SK-N-MC (cell line): ENCODE data around the gene NDUFA8.

Experiments
- DNase-seq: peaks from one replicate; pipeline ENCODE4 v3.0.0-alpha.2; 2011; ENCODE audit warnings: low read depth, low spot score
- H3K27ac ChIP-seq: fragments of 200-600 bp; sonication (generic); 2 replicates; pipeline ENCODE4 v1.5.1; 2016; ENCODE audit warnings: mixed run types
- H3K36me3 ChIP-seq: fragments of 200-600 bp; sonication (generic); 2 replicates; pipeline ENCODE4 v1.6.1; 2017; ENCODE audit warnings: antibody characterized with exemption, low read length, mixed read lengths; ENCODE audit not compliant: insufficient read depth
- H3K4me3 ChIP-seq: fragments of 200-600 bp; sonication (generic); 2 replicates; pipeline ENCODE4 v1.5.1; 2016
- H3K9ac ChIP-seq: fragments of 200-600 bp; sonication (generic); 2 replicates; pipeline ENCODE4 v1.8.0; 2017; ENCODE audit warnings: mixed run types, mixed read lengths; ENCODE audit not compliant: insufficient read length
- H3K9me3 ChIP-seq: fragments of 200-600 bp; sonication (generic); 2 replicates; pipeline ENCODE4 v1.6.1; 2017; ENCODE audit warnings: low read depth, mild to moderate bottlenecking, antibody characterized with exemption, low read length, moderate library complexity, mixed read lengths
- EZH2 ChIP-seq: fragments of 200-600 bp; sonication (generic); IDR thresholded peaks from one replicate; pipeline ENCODE4 v1.6.1; 2017; ENCODE audit warnings: antibody characterized with exemption
- FOXP2 ChIP-seq: optimal IDR thresholded peaks from 2 replicates; pipeline ENCODE3; 2011; ENCODE audit warnings: mild to moderate bottlenecking, moderate library complexity; ENCODE audit not compliant: insufficient read depth; ENCODE audit errors: extremely low read length, control extremely low read depth
- POLR2AphosphoS5 ChIP-seq: IDR thresholded peaks from 2 replicates; pipeline ENCODE4 v1.6.1; 2012; ENCODE audit warnings: mild to moderate bottlenecking, low read depth, low read length, borderline replicate concordance

NDUFA8 gene

GRCh38 chr9:122151267-122151828, 8.2 kb downstream of the NDUFA8 start:
- H3K27ac ChIP-seq = no peak overlapping the region
- no peak for DNase-seq
- peaks cover 46% of the 10 kb centered on the region for H3K36me3 ChIP-seq
- TF ChIP-seq EZH2 = no peak
- TF ChIP-seq POLR2AphosphoS5 = no peak
- no peak overlapping the region for H3K9ac ChIP-seq
- no peak overlapping the region for H3K4me3 ChIP-seq
- H3K9me3 ChIP-seq = no peaks in the 10 kb centered on the region

- peaks cover 78% of the 10 kb centered on the region for H3K36me3 ChIP-seq
These were observed 14.1 kb downstream of the NDUFA8 start for GRCh38 chr9:122145592-122145863.

GRCh38 chr9:122144836-122145591, 14.6 kb downstream of the NDUFA8 start:
- no peak overlapping the region for H3K9ac ChIP-seq

More at GRCh38 chr9:122145592-122145863, 14.1 kb downstream of the NDUFA8 start:
- no peaks in the 10 kb centered on the region for H3K9me3 ChIP-seq
- H3K27ac ChIP-seq = no peak overlapping the region
- no peak overlapping the region for H3K4me3 ChIP-seq
- no peak for TF ChIP-seq EZH2
- TF ChIP-seq POLR2AphosphoS5 = no peak
- TF ChIP-seq FOXP2 = no peak
- no peak for DNase-seq
- H3K9ac ChIP-seq = no peak overlapping the region

GRCh38 chr9:122143876-122144405, 15.6 kb downstream of the NDUFA8 start:
- Histone ChIP-seq H3K9me3 (no peaks in the 10 kb centered on the region), H3K9ac (no peak overlapping the region), H3K27ac (no peak overlapping the region), H3K36me3 (peaks cover 70% of the 10 kb centered on the region), H3K4me3 (no peak overlapping the region)
- no peak for TF ChIP-seq EZH2
- no peak for TF ChIP-seq FOXP2
- no peak for DNase-seq

More at GRCh38 chr9:122144836-122145591, 14.6 kb downstream of the NDUFA8 start:
- Histone ChIP-seq H3K27ac (no peak overlapping the region), H3K9me3 (no peaks in the 10 kb centered on the region), H3K4me3 (no peak overlapping the region), H3K36me3 (peaks cover 75% of the 10 kb centered on the region)
- DNase-seq = no peak
- TF ChIP-seq FOXP2 = no peak
- no peak for TF ChIP-seq POLR2AphosphoS5
- no peak for TF ChIP-seq EZH2

- Histone ChIP-seq H3K27ac (no peak overlapping the region), H3K9ac (no peak overlapping the region), H3K36me3 (peaks cover 64% of the 10 kb centered on the region), H3K9me3 (no peaks in the 10 kb centered on the region), H3K4me3 (no peak overlapping the region)
- TF ChIP-seq FOXP2 (no peak), POLR2AphosphoS5 (no peak), EZH2 (no peak)
- no peak for DNase-seq
These were observed 16.3 kb downstream of the NDUFA8 start for GRCh38 chr9:122143296-122143695.

GRCh38 chr9:122141671-122142070, 17.9 kb downstream of the NDUFA8 start:
- no peak overlapping the region for H3K4me3 ChIP-seq
- TF ChIP-seq EZH2 (no peak), POLR2AphosphoS5 (no peak), FOXP2 (no peak)
- H3K36me3 ChIP-seq = peaks cover 49% of the 10 kb centered on the region
- H3K9me3 ChIP-seq = no peaks in the 10 kb centered on the region
- DNase-seq = no peak
- no peak overlapping the region for H3K9ac ChIP-seq
- H3K27ac ChIP-seq = no peak overlapping the region

- no peak for DNase-seq
- H3K27ac ChIP-seq = no peak overlapping the region
- no peak overlapping the region for H3K9ac ChIP-seq
- H3K4me3 ChIP-seq = no peak overlapping the region
- no peaks in the 10 kb centered on the region for H3K9me3 ChIP-seq
- TF ChIP-seq FOXP2 (no peak), EZH2 (no peak), POLR2AphosphoS5 (no peak)
- H3K36me3 ChIP-seq = peaks cover 38% of the 10 kb centered on the region
These were observed 19.0 kb downstream of the NDUFA8 start for GRCh38 chr9:122140368-122141193.

GRCh38 chr9:122138560-122139268, 20.9 kb downstream of the NDUFA8 start:
- DNase-seq = no peak
- TF ChIP-seq FOXP2 = no peak
- TF ChIP-seq EZH2 = no peak
- no peak for TF ChIP-seq POLR2AphosphoS5
- H3K9ac ChIP-seq = no peak overlapping the region
- H3K27ac ChIP-seq = no peak overlapping the region
- H3K9me3 ChIP-seq = no peaks in the 10 kb centered on the region
- no peak overlapping the region for H3K4me3 ChIP-seq
- peaks cover 19% of the 10 kb centered on the region for H3K36me3 ChIP-seq
